Ovary (tissue), 3 donors: ENCODE measurements around the gene COL13A1.

Experiments
- EP300 ChIP-seq: sonication (generic); formaldehyde crosslinking; IDR thresholded peaks from one replicate; pipeline ENCODE4 v1.6.1; 2017; ENCODE audit warnings: antibody characterized with exemption
- POLR2A ChIP-seq: fragments of 450-650 bp; IDR thresholded peaks from one replicate; pipeline ENCODE4 v1.6.1; 2017; ENCODE audit warnings: antibody characterized with exemption, mild to moderate bottlenecking, moderate library complexity
- TF ChIP-seq, protein P1 (sequence below), 3 donors: fragments of 450-650 bp in 2 of 3; fragments of 200-600 bp in 1 of 3; IDR thresholded peaks; one replicate each; pipeline versions ENCODE4 v1.5.1 to v1.8.0; 2016 to 2022; ENCODE audit warnings: antibody characterized with exemption in 3 of 3, mild to moderate bottlenecking in 1 of 3
- donor health status: DM: no; HTN: no; CAD: no.

DNA sequence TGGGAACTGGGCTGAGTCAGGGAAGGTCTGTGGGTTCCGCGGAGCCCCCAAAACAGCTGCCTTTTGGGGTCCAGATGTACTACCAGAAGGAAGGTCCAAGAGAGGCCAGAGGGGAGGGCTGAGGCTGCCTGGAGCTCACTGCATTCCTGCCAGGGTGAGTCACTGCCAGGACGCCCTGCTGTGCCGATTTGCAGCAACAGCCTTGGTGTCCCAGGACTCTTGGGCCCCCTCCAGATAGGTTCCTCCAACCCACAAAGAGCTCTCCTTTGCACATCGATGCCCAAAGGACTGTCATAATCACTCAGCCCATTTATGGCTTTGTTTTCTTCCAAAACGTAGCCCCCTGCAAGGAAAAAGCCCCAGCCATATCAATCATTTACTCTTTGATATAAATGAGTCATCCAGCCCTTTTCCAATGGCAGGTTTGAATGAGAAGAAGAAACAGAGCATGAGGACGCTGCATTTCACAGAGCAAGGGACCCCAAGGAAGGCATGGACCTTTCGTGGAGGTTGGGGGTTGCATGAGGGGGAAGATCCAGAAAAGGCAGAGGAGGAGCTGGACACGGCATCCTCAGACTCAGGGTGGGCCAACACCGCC, 32.2 kb upstream of the COL13A1 start:
- TF ChIP-seq, protein P1, sequence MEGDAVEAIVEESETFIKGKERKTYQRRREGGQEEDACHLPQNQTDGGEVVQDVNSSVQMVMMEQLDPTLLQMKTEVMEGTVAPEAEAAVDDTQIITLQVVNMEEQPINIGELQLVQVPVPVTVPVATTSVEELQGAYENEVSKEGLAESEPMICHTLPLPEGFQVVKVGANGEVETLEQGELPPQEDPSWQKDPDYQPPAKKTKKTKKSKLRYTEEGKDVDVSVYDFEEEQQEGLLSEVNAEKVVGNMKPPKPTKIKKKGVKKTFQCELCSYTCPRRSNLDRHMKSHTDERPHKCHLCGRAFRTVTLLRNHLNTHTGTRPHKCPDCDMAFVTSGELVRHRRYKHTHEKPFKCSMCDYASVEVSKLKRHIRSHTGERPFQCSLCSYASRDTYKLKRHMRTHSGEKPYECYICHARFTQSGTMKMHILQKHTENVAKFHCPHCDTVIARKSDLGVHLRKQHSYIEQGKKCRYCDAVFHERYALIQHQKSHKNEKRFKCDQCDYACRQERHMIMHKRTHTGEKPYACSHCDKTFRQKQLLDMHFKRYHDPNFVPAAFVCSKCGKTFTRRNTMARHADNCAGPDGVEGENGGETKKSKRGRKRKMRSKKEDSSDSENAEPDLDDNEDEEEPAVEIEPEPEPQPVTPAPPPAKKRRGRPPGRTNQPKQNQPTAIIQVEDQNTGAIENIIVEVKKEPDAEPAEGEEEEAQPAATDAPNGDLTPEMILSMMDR (IDR thresholded peaks at IDR 0.05), result no peak
- TF ChIP-seq EP300, result no peak
- no peak for TF ChIP-seq POLR2A
